GM21723 (cell line): ENCODE data around the gene U2SURP.
A peak's percentile ranks its signal among the peaks of the same experiment; 100 is the strongest.

ENCODE experiments used
- ATAC-seq: cut with Tn5 transposase; IDR thresholded peaks from one replicate; pipeline ENCODE4 v1.9.1; 2021; ENCODE audit warnings: mild to moderate bottlenecking, moderate library complexity; ENCODE audit not compliant: unreplicated experiment

U2SURP gene

GRCh38 chr3:143001369-143002082, at the start of gene U2SURP:
TSS of gene U2SURP (plus strand) at chr3:143001570. CDS start at chr3:143001629, 59 bp downstream.
- peak; percentile 90 for ATAC-seq

GRCh38 chr3:142951794-142952193, 49.6 kb upstream of the U2SURP start:
- no peak for ATAC-seq

DNA sequence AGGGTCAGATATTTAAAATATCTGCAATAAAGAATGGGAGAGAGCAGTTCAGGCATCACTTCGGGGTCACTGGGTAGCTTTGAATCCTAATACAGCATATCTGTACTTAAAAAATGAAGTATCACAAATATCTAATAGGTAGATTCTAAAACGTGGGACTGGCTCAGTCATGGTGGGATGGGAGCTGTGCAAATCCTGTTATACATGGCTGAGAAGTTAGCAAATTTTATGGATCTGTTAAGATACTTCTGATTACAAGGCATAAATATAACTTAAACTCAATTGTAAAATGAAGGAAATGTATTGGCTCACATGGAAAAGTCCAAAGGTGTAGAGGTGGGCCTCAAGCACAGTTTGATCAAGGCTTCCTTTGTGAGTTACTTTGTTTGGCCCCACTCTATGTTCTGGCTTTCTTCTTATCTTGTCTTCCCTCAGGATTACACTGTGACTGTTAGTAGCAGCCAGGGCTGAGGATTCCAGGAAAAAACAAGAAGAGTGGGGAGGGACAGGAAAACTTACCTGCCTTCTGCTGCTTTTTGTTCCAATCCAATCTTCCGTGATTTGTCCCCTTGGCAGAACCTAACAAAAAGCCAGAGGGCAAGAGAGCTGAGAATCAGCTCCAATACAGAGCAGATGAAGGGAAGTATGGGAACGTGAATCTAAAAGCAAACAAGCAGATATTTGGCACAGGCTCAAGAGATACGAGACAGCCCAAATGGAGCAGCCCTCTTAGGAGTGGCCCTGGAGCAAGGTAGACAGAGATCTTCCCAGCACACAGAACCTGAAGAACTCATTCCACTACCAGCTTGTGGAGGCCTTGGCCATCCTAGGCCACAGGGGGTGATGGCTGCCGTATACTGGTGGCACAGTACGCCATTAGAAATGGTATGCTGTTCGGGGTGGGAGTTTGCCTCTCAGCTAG, 48.8 kb upstream of the U2SURP start:
- ATAC-seq = no peak

- no peak for ATAC-seq
Measured at GRCh38 chr3:142953443-142953842, 47.9 kb upstream of the U2SURP start.

DNA sequence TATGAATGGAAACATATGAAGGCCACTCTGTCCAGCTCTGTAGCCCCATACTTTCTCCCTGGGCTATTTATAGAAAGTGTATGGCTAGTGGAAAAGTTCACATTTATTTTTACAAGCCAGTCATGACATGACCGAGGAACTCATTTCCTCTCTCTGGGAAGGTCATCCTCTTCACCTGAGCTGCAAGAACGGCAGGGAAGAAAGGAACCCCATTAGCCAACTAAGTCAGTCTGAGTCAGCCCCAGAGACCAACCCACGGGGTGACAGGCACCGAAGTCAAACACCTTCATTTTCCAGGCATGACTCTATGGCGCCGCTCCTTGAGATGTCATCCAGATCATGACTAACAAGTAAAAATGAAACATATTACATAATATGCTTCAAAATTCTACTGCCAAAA, 42.7 kb upstream of the U2SURP start:
- no peak for ATAC-seq

DNA sequence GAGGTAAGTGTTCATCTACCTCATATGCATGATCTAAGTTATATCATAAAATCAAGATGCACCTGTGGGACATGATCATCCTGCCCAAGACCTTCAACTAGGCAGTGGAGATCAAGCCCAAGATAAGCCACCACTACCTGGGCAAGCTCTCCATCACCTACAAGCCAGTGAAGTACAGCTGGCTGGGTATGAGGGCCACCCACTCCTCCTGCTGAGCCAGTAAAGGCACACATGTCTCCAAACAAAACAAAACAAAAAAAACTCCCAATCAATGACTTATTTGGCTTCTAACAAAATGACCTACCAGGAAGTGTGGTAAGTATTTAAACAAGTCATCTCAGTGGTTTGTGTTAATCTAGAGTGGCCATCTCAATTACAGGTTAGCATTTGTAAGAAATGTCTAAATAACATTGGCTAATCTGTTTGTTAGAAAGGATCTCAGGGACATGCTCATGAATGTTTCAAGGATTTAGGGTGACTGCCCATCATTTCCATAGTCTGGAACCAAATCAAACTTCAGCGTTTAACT, 41.0 kb upstream of the U2SURP start:
- ATAC-seq = no peak

- ATAC-seq = no peak
Measured at GRCh38 chr3:142961539-142961938, 39.8 kb upstream of the U2SURP start.

DNA sequence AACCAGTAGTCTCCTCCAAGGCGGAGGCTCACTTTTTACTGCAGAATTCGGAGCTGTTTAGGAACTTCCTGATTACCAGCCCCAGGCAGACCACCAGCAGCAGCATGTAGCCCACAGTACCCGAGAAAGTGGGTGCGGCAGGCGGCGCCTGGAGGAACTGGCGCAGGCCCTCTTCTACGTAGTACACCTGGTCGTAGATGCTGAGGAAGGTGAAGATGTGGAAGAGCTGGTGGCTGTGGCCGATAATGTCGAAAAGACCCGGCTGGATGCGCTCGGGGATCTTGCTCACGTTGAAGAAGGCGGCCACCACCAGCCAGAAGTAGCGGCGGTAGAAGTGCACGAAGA, 39.2 kb upstream of the U2SURP start:
- no peak for ATAC-seq

DNA sequence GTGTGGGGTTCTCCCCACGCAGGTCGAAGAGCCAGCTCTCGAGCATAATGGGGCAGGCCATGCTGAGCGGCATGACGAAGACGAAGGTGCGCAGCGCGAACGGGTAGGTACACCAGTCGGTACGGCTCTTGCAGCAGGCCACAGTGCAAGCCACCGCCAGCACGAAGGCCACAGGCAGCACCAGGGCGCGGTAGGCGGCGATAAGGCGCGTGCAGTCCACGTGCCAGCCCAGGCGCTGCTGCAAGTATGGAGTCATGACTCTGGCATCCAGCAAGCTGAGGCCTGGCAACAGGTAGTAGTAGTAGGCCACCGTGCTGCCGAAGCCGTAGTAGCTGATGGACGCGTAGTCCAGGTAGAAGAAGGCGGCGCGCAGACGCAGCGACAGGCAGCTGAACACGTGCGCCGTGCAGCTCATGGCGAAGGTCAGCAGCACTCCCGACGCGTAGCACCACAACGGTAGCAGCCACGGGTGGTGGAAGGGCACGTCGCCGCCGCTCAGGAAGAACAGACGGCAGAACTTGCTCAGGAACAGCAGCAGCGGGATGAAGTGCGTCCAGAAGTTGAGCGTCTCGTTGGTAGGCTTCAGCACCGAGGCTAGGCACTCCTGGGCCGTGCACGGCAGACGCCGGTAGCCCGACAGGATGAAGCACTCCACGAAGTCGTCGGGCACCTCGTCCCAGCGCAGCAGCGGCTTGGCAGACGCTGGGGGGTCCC, 38.7 kb upstream of the U2SURP start:
- ATAC-seq = no peak

DNA sequence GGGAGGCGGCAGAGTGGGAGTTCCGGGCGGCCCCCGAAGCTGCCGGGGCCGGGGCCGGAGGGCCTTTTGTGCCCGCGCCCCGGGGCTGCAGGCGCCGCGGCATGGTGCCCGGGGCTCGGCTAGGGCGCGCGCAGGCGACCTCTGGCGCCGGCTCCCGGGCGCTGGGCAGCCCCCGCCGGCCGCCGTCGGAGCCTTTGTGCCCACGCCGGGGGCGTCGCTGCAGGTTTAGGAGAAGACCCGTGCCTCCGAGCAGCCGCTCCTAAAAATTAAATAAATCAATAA, 38.2 kb upstream of the U2SURP start:
- ATAC-seq = no peak

- ATAC-seq = no peak
Measured at GRCh38 chr3:142963516-142964448, 37.6 kb upstream of the U2SURP start, which contains the start of gene PAQR9. TSS of gene PAQR9 (minus strand) at chr3:142963674. CDS start at chr3:142963336, 338 bp downstream.

DNA sequence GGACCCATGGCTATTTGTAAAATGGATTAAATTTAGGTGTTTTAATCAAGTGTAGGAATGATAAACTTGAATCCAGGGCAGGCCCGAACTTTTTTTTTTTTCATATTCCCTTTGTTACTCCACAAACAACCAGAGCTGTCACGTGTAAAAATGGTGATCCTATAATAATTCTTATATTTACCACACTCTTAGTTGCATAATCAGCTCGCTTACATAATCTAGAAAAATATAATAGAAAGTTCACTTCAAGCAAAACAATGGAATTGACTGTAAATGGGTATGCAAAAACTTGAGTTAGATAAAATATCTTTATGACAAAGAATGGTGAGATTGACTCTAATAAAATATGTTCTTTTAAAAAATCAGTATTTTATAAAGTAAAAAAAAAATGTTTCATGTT, 35.8 kb upstream of the U2SURP start:
- ATAC-seq = no peak

GRCh38 chr3:142966808-142967207, 34.6 kb upstream of the U2SURP start:
- ATAC-seq = no peak

DNA sequence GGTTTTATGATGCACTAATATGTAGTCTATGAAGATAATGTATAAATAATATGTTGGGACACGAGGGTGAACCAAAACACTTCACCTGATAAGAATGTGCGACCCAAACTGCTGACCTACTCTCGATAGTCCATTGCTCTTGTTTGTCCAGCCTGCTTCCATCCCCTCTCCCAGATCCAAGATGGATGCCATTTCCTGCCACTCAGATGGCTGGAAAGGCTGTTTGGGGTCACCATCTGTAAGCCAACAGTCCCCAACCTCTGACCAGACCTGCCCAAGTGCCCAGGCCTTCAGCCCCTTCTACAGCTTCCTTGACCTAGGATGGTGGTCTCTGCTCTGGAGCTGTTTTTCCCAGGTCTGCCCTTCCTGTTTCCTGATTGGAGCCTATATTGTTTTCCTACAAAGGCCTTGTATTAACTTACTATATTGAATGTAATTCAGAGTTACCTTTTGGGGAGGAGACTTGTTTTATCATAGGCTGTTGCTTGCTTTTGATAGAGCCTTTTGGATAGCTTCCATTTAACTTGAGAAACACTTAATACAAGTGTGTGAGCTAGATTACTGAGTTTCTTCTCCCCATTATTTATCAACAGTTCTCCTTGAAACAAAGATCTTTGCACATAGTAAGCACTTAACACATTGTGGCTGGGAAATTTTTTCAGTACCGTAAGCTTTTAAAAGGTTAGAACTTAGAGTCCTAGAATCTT, 32.9 kb upstream of the U2SURP start:
- ATAC-seq = no peak

DNA sequence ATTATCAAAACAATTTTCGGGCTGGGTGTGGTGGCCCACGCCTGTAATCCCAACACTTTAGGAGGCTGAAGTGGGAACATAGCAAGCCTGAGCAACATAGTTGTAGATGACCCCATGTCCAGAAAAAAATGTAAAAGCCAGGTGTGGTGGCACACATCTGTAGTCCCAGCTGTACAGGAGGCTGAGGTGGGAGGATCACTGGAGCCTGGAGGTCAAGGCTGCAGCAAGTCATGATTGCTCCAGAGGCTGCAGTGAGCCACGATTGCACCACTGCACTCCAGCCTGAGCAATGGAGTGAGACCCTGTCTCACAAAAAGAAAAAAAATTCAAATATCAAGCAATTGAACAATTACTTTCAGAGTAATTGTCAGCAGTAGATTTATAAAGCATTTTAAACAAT, 29.9 kb upstream of the U2SURP start:
- no peak for ATAC-seq

- ATAC-seq = no peak
Measured at GRCh38 chr3:142972092-142972753, 29.1 kb upstream of the U2SURP start.

DNA sequence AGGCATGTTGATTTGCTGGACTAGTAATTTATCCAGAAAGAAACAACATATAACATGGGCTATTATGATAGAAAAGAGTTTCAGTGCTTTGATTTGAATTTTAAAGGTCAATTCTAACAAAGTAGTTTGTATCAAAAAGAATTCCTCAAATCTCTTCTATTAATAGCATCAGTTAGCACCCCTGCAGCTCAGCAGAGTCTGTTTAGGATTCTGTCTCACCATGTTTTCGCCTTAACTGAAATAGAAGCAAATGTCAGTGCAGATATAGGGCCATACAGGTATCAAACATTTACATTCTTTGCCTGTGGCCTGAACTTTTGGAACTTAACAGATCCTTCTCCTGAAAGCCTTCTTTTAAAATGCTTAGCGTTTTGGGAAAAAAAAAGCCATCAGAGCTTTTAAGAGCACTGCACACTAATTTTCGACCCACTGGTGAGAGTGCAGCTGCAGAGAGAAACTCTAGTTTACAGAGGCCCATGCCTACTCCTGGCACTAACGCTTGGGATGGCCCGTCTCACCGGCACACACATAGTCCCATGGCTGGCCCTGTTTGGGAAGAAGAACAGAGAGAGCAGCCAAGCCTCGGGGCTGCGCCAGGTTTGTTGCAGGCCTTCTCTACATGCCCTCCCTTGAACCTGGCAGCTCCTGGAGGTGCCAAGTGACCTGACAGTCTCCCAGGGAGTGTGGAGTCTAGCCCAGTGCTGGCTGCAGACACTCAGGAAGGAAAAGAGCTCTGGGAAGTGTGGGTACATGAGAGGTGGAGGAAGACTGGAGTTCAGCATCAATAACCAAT, 28.0 kb upstream of the U2SURP start:
- no peak for ATAC-seq

DNA sequence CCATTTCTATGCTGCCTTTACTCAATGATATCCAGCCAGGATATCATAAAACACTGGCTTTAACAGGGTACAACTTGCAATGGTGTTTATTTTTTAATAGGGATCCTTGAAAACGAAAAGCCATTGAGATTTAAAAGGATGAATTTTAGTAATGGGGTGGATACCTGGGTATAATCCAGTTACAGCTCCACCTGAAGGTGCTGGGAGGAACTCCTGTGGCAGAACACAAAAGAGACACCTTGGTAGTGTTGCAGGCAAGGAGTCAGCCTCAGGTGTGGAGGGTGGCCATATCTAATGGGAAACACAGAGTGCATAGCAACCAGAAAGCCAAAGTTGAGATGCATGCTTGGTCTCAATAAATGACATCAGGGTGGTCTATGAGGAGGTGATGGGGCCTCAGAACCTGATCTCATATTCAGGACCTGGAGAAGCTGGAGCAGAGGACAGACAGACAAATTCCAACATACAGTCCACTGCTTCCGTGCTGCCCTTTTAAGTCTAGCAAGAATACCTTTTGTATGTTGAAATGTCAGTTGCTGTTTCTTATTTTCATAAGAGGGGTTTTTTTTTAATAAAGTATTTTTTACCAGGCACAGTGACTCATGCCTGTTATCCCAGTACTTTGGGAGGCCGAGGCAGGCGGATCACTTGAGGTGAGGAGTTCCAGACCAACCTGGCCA, 25.9 kb upstream of the U2SURP start:
- no peak for ATAC-seq
